IPS-15b (cell line): ENCODE data around the gene LRMDA.

Experiments
- H3K27me3 ChIP-seq: one replicate; pipeline ENCODE4 v1.6.1; 2013; ENCODE audit warnings: low read length; ENCODE audit not compliant: control insufficient read depth, insufficient read depth
- H3K36me3 ChIP-seq: one replicate; pipeline ENCODE4 v1.6.1; 2013; ENCODE audit warnings: low read length; ENCODE audit not compliant: control insufficient read depth, insufficient read depth
- H3K4me1 ChIP-seq: one replicate; pipeline ENCODE4 v1.6.1; 2013; ENCODE audit warnings: mild to moderate bottlenecking, low read length; ENCODE audit not compliant: control insufficient read depth, insufficient read depth
- H3K4me3 ChIP-seq: one replicate; pipeline ENCODE4 v1.5.1; 2013; ENCODE audit warnings: low read depth, low read length
- H3K9ac ChIP-seq: one replicate; pipeline ENCODE4 v1.6.1; 2013; ENCODE audit warnings: low read depth, mild to moderate bottlenecking, low read length
- H3K9me3 ChIP-seq: one replicate; pipeline ENCODE4 v1.6.1; 2013; ENCODE audit warnings: mild to moderate bottlenecking, low read length; ENCODE audit not compliant: control insufficient read depth, insufficient read depth

The LRMDA gene

DNA sequence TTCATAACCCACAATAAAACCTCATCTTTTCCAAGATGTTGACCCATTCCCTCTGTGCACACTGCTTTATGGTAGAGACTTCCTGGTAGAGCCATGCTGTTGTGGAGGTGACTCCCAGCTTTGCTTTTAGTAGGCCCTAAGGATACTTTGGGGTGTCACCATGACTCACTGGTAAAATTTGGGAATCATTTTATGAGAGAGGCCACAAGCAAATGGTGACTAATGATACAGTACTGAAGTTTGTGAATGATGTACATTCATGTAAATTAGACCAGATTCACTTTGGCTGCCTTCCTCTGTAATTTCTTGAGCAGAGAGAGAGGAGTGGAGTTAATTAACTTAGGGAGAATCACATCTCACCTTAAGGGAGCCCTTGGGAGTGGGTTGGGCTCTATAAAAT, 686.5 kb downstream of the LRMDA start:
- Histone ChIP-seq H3K4me3 (no peak overlapping the region), H3K4me1 (no peaks in the 10 kb centered on the region), H3K27me3 (peaks cover 4% of the 10 kb centered on the region), H3K9ac (no peak overlapping the region), H3K36me3 (no peaks in the 10 kb centered on the region), H3K9me3 (no peaks in the 10 kb centered on the region)

DNA sequence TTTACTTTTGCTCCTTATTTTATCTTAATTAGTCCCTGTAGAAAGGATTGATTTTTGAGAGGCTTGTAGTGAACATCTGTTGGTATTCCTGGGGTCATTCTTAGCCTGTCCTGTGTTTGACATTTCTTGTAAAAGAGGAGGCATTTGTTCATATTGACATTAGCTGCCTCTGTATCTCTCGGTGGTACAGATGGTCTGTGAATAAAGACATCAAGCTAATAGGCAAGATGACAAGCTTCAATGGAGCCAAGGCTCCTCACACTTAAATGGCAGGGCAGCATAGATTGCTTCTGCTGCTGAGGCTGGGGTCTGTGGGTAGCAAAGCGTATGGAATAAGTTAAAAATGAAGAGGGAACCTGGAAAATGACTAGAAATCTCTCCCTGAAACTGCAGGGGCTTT, 687.6 kb downstream of the LRMDA start:
- Histone ChIP-seq H3K9ac (no peak overlapping the region), H3K9me3 (no peaks in the 10 kb centered on the region), H3K4me1 (no peaks in the 10 kb centered on the region), H3K4me3 (no peak overlapping the region), H3K36me3 (no peaks in the 10 kb centered on the region), H3K27me3 (no peaks in the 10 kb centered on the region)

- Histone ChIP-seq H3K4me1 (no peaks in the 10 kb centered on the region), H3K9me3 (no peaks in the 10 kb centered on the region), H3K4me3 (no peak overlapping the region), H3K9ac (no peak overlapping the region), H3K27me3 (no peaks in the 10 kb centered on the region), H3K36me3 (no peaks in the 10 kb centered on the region)
Measured at GRCh38 chr10:76119515-76119914, 688.1 kb downstream of the LRMDA start.

GRCh38 chr10:76122056-76122455, 690.6 kb downstream of the LRMDA start:
- Histone ChIP-seq H3K9me3 (no peaks in the 10 kb centered on the region), H3K27me3 (no peaks in the 10 kb centered on the region), H3K36me3 (no peaks in the 10 kb centered on the region), H3K9ac (no peak overlapping the region), H3K4me3 (no peak overlapping the region), H3K4me1 (peaks cover 7% of the 10 kb centered on the region)

DNA sequence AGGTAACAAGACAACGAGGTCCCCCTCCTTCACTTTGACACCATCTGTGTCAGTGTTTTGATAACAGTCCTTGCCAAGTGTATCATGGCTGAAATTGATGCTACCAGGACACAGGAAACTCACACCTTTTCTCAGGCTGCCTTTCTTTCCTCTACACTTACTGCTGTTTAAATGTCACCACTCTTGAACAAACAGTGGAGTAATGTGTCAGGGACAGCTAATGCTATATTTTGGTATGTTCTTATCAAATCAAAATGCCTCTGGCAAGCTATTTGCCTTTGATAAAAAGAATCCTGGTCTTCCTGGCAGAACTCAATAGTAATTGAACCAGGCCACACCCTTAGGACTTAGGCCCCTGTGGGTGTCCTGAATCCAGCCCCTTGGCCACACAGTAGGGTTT, 692.9 kb downstream of the LRMDA start:
- Histone ChIP-seq H3K9ac (no peak overlapping the region), H3K27me3 (no peaks in the 10 kb centered on the region), H3K36me3 (no peaks in the 10 kb centered on the region), H3K4me3 (no peak overlapping the region), H3K9me3 (no peaks in the 10 kb centered on the region), H3K4me1 (peaks cover 7% of the 10 kb centered on the region)

DNA sequence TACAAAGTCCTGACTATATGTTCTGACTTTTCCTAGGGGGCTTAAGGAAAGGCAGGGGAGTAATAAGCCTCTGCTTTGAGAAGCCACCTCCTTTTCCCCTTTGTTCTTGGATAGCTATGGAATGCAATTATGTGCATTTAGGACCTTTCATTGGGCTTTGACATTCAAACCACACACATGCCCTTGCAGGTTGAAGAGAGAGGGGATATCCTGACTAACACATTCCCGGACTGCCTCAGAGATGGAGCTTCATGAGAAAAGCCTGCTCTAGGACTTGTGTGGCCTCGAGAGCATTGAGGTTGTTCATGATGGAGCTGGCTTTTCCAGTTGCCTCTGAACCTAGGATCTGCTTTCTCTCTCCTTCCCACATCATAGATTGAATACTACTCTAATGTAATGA, 694.5 kb downstream of the LRMDA start:
- no peaks in the 10 kb centered on the region for H3K9me3 ChIP-seq
- no peak overlapping the region for H3K9ac ChIP-seq
- H3K36me3 ChIP-seq = no peaks in the 10 kb centered on the region
- no peak overlapping the region for H3K4me3 ChIP-seq
- no peaks in the 10 kb centered on the region for H3K27me3 ChIP-seq
- H3K4me1 ChIP-seq = peaks cover 7% of the 10 kb centered on the region

DNA sequence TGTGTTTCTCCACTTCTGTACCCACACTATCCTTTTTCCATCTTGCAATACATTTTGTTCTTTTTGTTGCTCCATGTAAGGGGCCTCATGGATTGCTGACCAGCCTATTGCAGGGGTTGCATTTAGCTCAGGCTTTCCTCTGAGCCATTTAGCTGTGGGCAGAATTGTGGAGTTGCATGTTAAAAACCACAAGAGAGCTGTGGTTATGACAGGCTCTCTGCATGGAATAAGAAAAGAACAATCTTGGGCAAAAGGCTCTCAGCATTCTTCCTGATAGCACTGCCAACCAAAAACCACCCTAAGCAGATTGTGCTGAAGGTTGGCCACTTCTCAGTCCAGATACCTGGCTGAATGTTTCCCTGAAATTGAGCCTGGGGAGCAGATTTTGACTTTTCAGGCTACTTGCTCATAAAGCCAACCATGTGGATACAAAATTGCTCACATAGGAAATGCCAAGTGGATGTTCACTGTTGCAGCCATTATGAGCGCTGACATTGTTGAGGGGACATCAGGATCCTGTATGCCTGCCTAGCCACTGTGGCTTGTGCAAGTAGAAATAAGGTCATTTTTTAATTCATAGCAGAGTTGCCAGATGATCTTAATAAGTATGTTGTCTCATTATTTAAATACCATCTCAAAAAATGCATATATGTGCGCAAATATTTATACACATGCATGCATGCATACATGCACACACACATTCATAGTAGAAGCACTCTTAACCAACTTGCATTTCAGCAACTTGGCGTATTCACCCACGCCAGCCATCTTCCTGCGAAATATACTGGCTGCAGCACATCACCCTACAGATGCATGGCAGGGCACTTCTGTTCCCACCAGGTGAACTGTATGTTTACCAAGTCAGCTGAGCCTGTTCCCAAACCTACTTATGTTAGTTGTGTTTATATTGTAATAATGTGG, 695.4 kb downstream of the LRMDA start:
- Histone ChIP-seq H3K36me3 (no peaks in the 10 kb centered on the region), H3K4me3 (no peak overlapping the region), H3K27me3 (no peaks in the 10 kb centered on the region), H3K9ac (no peak overlapping the region), H3K4me1 (peaks cover 7% of the 10 kb centered on the region), H3K9me3 (no peaks in the 10 kb centered on the region)

DNA sequence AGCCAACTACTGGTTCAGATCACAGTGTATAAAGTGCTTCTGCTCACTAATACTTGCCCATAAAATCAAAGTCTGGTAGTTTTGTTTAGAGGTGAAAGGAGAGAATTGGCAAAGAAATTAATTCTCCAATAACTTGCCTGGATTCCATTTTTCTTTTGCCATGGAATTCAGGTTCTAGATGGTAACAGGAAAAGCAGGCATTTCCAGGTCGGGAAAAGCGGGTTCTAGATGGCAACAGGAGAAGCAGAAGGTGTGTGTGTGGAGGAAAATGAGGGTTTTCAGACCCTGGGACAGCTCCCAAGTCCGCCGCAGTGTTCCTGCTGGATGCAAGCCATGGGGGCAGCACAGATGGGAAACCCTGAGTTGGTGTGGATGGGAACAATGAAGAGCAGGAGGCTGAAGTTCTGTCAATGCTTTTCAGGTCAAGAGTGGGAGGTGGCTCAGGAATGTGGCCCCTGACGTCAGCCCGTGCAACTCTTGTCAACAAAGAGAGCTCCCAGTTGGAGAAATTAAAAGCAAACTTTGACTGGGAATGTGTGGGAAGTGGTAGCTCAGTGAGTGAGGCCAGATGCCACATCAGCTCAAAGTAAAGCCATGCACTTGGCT, 696.7 kb downstream of the LRMDA start:
- H3K36me3 ChIP-seq = no peaks in the 10 kb centered on the region
- H3K9me3 ChIP-seq = no peaks in the 10 kb centered on the region
- no peak overlapping the region for H3K9ac ChIP-seq
- peaks cover 7% of the 10 kb centered on the region for H3K4me1 ChIP-seq
- no peak overlapping the region for H3K4me3 ChIP-seq
- H3K27me3 ChIP-seq = no peaks in the 10 kb centered on the region

GRCh38 chr10:76129213-76129612, 697.8 kb downstream of the LRMDA start:
- no peak overlapping the region for H3K4me3 ChIP-seq
- peaks cover 7% of the 10 kb centered on the region for H3K4me1 ChIP-seq
- H3K36me3 ChIP-seq = no peaks in the 10 kb centered on the region
- H3K27me3 ChIP-seq = no peaks in the 10 kb centered on the region
- H3K9ac ChIP-seq = no peak overlapping the region
- H3K9me3 ChIP-seq = no peaks in the 10 kb centered on the region

GRCh38 chr10:76130892-76131291, 699.5 kb downstream of the LRMDA start:
- no peaks in the 10 kb centered on the region for H3K36me3 ChIP-seq
- no peak overlapping the region for H3K9ac ChIP-seq
- H3K4me1 ChIP-seq = peaks cover 4% of the 10 kb centered on the region
- H3K27me3 ChIP-seq = no peaks in the 10 kb centered on the region
- no peaks in the 10 kb centered on the region for H3K9me3 ChIP-seq
- no peak overlapping the region for H3K4me3 ChIP-seq

DNA sequence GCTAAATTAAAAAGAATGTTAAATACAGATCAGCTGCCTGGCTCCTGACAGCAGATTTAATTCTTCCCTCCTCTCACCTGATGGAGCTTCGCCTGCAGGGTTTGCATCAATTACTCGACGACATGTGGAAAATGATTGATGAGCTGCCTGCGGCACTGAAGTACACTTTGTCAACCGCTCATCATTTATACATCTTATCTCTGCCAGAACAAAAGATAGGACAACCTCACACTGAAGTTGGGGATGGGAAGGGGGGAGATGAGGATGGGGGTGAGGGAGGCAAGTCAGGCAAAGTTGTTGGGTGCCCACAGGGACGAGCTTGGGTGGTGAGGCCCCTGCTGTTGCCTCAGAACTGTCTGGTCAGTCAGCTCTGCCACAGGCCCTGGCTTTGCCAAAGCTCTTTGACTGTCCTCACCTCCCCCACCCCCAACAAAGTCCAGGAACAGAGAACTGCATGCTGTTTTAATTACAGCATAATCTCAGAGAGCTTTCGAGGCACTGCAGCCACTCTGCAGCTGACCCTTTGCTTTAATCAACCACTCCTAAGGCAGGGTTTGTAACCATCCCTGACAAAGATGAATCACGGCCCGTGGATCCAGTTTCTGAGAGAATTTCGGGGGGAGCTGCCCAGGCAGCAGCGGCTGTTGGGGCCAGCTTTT, 702.3 kb downstream of the LRMDA start:
- H3K27me3 ChIP-seq = no peaks in the 10 kb centered on the region
- no peak overlapping the region for H3K9ac ChIP-seq
- no peaks in the 10 kb centered on the region for H3K36me3 ChIP-seq
- H3K4me3 ChIP-seq = no peak overlapping the region
- H3K9me3 ChIP-seq = no peaks in the 10 kb centered on the region
- H3K4me1 ChIP-seq = no peaks in the 10 kb centered on the region

GRCh38 chr10:76136961-76137360, 705.5 kb downstream of the LRMDA start:
- Histone ChIP-seq H3K4me3 (no peak overlapping the region), H3K9me3 (no peaks in the 10 kb centered on the region), H3K27me3 (no peaks in the 10 kb centered on the region), H3K36me3 (no peaks in the 10 kb centered on the region), H3K4me1 (no peaks in the 10 kb centered on the region), H3K9ac (no peak overlapping the region)
